Activated CD4-positive, alpha-beta T cell treated with anti-CD3 and anti-CD28 coated beads for 1 hour (primary cell): Measurements from ENCODE around the gene FASTK.

Source experiments
- DNase-seq: peaks from one replicate; pipeline ENCODE4 v3.0.0-alpha.2; 2020

The FASTK gene

GRCh38 chr7:151116603-151117440, 36.2 kb upstream of the FASTK start:
- DNase-seq, result no peak

GRCh38 chr7:151115836-151116418, 35.3 kb upstream of the FASTK start:
- no peak for DNase-seq

DNA sequence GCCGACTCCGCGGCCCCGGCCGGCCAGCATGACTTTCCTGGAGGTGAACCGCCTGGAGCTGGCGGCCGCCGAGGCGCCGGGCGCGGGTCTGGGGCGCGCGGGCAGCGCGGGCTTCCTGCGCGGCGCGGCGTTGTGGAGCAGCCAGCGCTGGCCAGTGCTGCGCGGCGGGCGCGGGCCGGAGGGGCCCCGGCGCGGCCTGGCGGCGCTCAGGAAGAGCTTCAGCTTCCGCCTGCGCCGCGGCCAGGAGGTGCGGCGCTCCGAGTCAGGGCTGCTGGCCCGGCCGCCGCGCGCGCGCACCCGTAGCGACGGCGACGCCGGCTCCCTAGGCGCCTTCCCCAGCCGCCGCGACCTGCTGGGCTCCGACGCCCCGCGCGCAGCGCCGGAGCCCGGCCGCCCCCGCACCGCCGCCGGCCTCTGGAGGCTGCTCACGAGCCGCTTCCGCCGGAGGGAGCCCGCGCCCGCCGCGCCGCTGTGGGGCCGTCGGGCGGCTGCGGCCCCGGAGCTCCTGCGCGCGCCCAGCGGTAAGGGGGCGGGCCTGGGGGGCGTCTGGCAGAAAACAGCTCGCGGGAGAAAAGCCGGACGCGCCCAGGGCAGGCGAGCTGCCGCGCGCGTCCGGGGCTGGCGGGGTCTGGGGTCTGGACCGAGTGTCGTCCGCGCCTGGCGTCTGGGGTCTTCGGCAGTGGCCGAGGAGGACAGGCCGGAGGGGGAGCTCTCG, 34.7 kb upstream of the FASTK start:
- no peak for DNase-seq

GRCh38 chr7:151114151-151115090, 33.8 kb upstream of the FASTK start:
- DNase-seq, result no peak

GRCh38 chr7:151113344-151114150, 32.9 kb upstream of the FASTK start:
- DNase-seq, result no peak

- DNase-seq, result peak; percentile 61
These were observed 30.5 kb upstream of the FASTK start for GRCh38 chr7:151110941-151111645.

DNA sequence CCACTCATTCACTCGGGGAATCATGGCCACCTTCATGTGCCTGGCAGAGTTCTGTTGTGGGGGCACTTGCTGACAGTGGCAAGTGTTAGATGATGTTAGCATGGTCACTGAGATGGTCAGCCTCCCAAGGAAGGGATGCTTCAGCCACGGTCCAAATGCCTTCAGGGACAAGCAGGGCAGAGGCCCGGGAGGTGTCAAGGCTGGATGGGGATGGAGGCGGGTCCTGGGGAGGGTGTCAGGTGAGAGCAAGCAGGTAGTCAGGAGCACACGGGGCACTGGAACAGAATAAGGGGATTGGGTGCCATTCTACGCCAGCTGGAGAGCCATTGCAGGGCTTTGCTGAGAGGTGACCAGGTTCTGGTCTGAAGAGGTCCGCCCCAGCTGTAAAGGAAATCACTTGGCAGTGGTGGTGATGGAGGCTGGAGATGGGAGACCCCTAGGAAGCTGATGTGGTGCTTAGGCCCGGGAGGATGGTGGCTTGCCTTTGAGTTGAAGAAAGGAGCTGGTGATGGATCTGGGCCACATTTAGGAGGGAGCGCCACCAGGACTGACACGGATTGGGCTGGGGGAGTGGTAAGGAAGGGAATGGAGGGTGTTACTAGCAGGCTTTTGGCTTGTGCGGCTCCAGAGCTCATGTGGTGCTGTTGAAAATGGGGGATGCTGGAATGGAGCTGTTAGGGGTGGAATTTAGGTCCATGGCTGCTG, 29.8 kb upstream of the FASTK start:
- no peak for DNase-seq

DNA sequence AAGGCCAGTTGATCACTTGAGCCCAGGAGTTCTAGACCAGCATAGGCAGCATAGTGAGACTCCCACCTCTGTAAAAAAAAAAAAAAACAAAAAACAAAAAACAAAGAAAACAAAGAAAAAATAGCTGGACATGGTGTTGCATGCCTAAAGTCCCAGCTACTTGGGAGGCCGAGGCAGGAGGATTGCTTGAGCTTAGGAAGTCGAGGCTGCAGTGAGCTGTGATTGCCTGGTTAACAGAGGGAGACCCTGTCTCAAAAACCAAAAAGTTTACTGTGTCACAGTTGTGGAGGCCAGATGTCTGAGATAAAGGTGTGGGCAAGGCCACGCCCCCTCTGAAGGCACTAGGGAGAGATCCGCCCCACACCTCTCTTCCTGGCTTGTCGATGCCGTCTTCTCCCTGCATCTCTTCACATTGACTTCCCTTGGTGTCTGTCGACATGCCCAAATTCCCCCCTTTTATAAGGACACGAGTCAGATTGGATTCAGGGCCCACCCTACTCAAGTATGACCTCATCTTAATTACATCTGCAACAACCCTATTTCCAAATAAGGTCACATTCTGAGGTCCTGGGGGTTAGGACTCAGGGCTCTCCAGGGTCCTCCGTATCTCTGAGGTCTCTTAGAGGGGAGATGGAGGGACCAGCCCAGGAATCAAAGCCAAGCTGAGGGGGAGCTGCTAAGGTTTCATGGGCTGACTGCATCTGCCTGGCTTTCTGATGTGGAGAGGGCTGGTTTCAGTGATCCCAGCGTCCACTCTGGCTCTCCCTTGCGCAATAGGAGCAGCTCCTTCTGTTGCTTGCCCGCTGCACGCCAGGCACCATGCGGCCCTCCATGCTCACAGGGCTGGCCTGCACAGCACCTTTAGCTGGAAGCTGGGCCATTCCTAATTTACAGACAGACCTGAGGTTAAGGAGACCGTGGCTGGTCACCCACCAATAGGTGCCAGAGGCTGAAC, 28.8 kb upstream of the FASTK start:
- DNase-seq, result no peak

DNA sequence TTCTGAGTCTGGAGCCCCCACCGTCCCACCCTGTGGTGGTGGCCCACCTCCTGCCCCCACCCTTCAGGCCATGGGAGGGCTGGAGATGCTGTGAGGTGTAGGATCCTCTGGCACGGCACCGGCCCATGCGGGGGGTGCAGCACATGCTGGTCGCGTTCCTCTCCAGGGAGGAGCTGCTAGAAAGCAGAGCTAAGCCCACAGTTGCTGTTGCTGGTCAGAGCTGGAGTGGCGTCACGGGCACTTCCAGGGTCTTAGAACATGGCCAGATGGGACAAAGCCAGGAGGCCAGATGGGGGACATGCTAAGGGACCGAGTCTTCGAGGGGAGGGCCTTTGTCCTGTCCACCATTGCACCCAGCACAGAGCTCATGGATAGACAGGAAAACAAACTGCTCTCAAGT, 27.3 kb upstream of the FASTK start:
- DNase-seq, result no peak

DNA sequence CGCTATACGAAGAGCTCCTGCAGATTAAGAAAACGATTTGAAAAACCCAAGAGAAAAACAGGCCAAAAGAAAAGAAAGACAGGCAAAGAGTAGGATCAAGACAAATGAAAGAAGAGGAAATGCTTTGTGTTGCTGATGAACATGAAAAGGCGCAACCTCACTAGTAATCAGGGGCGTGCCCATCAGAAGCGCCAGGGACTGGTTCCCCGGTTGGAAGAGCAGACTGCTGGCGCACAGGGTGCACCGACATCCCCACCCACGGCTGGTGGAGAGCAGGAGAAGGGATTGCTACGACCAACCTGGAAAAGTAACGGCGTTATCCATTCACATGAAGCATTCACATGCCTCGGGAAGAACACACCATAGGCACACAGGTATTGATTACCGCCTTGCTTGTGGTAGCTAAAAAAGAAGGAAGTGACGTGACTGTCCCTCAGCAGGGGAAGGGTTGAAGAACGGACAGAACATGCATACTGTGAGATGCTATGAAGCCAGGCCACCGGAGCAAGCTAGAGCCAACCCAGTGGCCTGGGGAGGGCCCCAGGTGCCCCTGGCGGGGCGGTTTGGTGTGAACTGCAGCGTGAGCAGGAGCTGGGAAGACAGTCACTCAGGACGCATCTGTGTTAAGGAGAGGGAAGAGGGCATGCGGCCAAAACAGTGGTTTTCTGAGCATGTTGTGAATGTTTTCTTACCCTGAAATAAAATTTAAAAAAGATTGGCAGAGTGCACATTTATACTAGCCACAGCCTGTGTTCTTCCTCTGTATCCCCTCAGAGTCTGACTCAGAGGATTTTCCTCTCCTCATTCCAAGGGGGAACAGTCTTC, 24.0 kb upstream of the FASTK start:
- DNase-seq, result no peak

DNA sequence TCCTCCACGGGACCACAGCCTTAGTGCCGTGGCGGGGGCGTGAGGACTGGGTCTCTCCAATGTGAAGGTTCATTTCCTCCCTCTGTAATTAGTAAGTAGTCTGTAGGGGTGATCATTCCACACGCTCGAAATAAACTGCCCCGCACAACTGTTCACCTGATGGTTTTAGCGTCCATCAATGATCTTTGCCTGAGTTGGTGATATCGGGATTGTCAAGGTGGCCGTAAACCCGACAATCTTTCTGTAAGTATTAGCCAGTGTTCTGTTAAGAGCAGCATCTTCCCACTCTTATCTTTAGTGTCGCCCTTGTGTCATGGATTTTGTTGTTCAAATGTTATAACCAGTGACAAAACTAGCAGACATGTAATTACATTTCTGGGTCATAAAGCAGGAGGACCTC, 23.4 kb upstream of the FASTK start:
- DNase-seq, result no peak

DNA sequence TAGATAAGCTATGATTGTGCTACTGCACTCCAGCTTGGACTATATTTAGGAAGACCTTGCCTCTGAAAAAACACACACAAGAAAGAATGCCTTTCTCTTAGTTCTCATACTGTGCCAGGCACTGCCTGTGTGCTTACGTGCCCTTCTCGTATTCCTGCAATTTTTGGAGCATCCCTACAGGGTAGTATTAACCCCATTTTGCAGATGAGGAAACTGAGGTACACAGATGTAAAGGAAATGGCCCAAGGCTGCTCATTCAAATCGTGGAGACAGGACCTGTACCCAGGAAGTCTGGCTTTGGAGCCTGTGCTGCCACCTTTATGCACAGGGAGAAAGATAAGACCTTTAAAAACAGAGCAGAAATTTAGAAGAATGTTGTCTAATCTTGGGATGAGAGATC, 22.4 kb upstream of the FASTK start:
- no peak for DNase-seq

DNA sequence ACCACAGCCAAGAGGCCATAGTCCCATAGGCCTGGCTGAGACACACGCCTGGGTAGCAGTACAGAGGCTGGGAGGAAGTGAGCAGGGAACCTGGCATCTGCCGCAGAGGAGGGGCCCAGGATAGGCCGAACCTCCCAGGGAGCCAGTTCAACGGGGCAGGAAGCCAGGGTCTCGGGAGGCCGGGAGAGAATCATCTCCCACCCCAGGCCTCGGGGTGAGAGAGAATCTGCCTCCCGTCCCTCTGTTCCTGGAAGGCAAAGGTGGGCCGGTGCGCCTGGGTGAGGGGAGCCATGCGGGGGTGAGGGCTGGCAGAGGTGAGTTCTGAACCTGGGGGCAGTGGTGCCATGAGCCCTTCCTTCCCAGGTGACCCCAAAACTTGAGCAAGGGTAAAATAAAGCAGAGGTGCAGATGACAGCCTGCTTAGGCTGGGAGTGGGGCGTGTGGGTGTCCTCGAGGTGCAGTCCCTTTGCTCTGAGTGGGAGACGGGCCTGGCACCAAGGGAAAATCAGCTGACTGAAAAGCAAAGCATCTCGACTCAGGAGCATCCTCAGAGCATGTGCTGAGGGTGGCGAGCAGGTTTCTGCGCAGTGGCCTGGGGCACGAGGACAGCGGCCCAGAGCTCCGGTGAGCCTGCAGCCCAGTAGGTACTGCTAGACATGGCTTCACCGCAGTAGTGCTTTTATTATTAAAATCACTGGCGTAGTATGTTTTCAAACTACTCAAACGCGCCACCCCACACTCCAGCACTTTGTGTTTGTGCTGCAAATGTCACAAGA, 21.2 kb upstream of the FASTK start:
- DNase-seq, result no peak

GRCh38 chr7:151100921-151101320, 20.3 kb upstream of the FASTK start:
- no peak for DNase-seq

DNA sequence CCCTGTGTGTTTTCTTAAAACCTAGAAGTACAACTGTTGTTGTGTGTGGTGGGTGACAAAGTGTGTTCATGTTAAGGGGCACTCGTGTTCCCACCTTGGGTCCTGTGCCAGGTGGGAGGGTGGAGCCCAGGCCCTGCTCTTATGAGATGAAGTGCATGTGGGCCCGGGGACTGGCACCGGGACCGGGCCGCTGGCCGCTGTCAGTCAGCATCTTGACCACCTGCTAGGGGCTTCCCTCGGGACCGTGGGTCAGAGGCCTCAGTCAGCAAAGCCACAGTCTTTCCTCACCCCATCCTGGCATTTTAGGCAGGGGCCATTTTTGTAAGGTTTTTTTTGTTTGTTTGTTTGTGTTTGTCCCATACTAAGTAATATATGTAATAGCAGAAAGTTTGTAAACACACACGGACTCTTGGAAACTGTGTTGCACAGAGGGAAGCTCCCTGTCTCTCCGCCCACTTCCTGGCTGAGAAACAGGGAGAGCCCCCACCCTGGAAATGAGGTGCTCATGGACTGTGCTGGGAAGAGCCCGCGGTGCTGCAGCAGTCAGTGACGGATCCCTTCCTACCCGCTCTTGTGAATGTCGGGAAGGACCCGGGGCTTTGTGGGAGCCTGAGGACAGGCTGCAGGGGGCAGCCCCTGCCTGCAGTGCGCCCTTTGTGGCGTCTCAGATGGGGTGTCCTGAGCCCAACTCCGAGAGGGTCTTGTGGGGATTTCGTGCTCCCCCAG, 19.0 kb upstream of the FASTK start:
- no peak for DNase-seq

GRCh38 chr7:151095828-151096475, 15.3 kb upstream of the FASTK start:
- no peak for DNase-seq
